Panc1 (cell line): ENCODE data around the gene CYP4F2. TPM values are rescaled to one million over a fixed set of nuclear protein-coding genes. Genes with fewer than 3 reads are reported as not detected.

Experiments
- ATAC-seq: fragments of 200-7000 bp; cut with Tn5 transposase; 2 replicates; pipeline ENCODE4 v1.9.1; 2020; ENCODE audit warnings: mild to moderate bottlenecking, moderate library complexity
- BruUV-seq: library from RNA; stranded (reverse); fragments of 400-500 nt; replicated peaks from 2 replicates; lab custom pipeline; 2021; lab: Mats Ljungman, UMichigan
- CTCF ChIA-PET: fragments of 300-600 bp; sonication (Branson Sonifier 250); formaldehyde crosslinking; loops from one replicate; lab custom pipeline; 2022; ENCODE audit warnings: antibody characterized with exemption; lab: Charles Lee
- POLR2A ChIA-PET: fragments of 300-600 bp; sonication (Branson Sonifier 250); formaldehyde crosslinking; loops from one replicate; lab custom pipeline; 2022; ENCODE audit warnings: antibody characterized with exemption; lab: Charles Lee
- DNase-seq: peaks from one replicate; pipeline ENCODE4 v3.0.0-alpha.2; 2010; ENCODE audit warnings: low read depth, low spot score
- H3K27ac ChIP-seq: 2 replicates; pipeline ENCODE4 v1.5.1; 2011; ENCODE audit warnings: mild to moderate bottlenecking, low read length, inconsistent platforms
- H3K27me3 ChIP-seq: fragments of 200-500 bp; sonication (Bioruptor generic); 2 replicates; pipeline ENCODE4 v1.6.0; 2014; ENCODE audit warnings: low read length, inconsistent platforms; ENCODE audit not compliant: control insufficient read depth, insufficient read depth
- H3K36me3 ChIP-seq: fragments of 200-500 bp; sonication (Bioruptor generic); 2 replicates; pipeline ENCODE4 v1.5.1; 2014; ENCODE audit warnings: inconsistent platforms, mild to moderate bottlenecking, low read length, moderate library complexity; ENCODE audit not compliant: control insufficient read depth, insufficient read depth
- H3K4me1 ChIP-seq: 2 replicates; pipeline ENCODE4 v1.5.1; 2011; ENCODE audit warnings: inconsistent platforms, mild to moderate bottlenecking, low read length, moderate library complexity; ENCODE audit not compliant: control insufficient read depth, insufficient read depth
- H3K4me3 ChIP-seq, 2 experiments: 2 replicates each; pipeline ENCODE4 v1.5.1; 2011 to 2012; ENCODE audit warnings: low read depth in 2 of 2, low read length in 2 of 2, mild to moderate bottlenecking in 2 of 2, inconsistent platforms in 1 of 2, moderate library complexity in 1 of 2
- H3K9me3 ChIP-seq: fragments of 200-500 bp; sonication (Bioruptor generic); 2 replicates; pipeline ENCODE4 v1.5.1; 2014; ENCODE audit warnings: low read depth, mild to moderate bottlenecking, inconsistent platforms, low read length, moderate library complexity; ENCODE audit not compliant: control insufficient read depth, insufficient read depth
- POLR2AphosphoS5 ChIP-seq: IDR thresholded peaks from 2 replicates; pipeline ENCODE4 v1.6.1; 2012; ENCODE audit warnings: mild to moderate bottlenecking, low read depth, low read length, moderate library complexity
- SIN3A ChIP-seq: IDR thresholded peaks from 2 replicates; pipeline ENCODE4 v1.6.1; 2012; ENCODE audit warnings: low read depth, mild to moderate bottlenecking, low read length, moderate library complexity, borderline replicate concordance; ENCODE audit not compliant: insufficient read depth
- TCF7L2 ChIP-seq: IDR thresholded peaks from 2 replicates; pipeline ENCODE4 v1.6.1; 2011; ENCODE audit warnings: mild to moderate bottlenecking, low read depth, low read length, inconsistent platforms
- in situ Hi-C: cut with HindIII; loops from 2 replicates; pipeline ENCODE4 v1.10.0; 2016; ENCODE audit warnings: low sequenced_read_pairs, low pct_unique_long_range_greater_than_20kb
- intact Hi-C: fragments of 100-400 bp; cut with micrococcal nuclease; formaldehyde crosslinking; loops from one replicate; pipeline ENCODE4 v1.10.0; 2022; ENCODE audit not compliant: unreplicated experiment
- total RNA-seq: library from RNA; stranded (reverse); gene quantifications from one replicate; pipeline ENCODE4 v1.2.1, GENCODE V29; 2021; ENCODE audit not compliant: unreplicated experiment
- TF ChIP-seq, protein P1 (sequence below), 2 experiments: IDR thresholded peaks; 2 replicates each; pipeline ENCODE4 v1.6.1; 2011 to 2012; ENCODE audit warnings: low read depth in 2 of 2, control low read depth in 1 of 2, low read length in 1 of 2, mild to moderate bottlenecking in 1 of 2, moderate library complexity in 1 of 2; ENCODE audit not compliant: insufficient read depth in 1 of 2
- TF ChIP-seq, protein P2 (sequence below): fragments of 450-650 bp; IDR thresholded peaks from 2 replicates; pipeline ENCODE4 v1.5.1; 2017; ENCODE audit warnings: mild to moderate bottlenecking

CYP4F2 gene
- total RNA-seq, 1 experiment from 2014 or later = 0.21 TPM

DNA sequence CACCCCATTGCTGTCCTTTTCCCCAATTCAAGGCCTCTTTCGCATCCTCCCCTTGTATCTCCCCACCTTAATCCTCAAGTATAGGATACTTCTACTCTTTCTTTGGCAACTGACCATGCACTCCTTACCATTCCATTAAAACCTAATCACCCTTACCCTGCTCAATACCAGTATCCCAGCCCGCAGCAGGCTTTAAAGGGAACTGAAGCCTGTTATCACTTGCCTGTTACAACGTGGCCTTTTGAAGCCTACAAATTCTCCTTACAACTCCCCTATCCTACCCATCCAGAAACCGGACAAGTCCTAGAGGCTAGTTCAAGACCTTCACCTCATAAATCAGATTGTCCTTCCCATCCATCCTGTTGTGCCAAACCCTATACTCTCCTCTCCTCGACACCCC, 66.2 kb downstream of the CYP4F2 start:
- Histone ChIP-seq H3K4me1 (no peaks in the 10 kb centered on the region), H3K4me3 (no peak overlapping the region), H3K36me3 (no peaks in the 10 kb centered on the region; the same call in 1 of the 2 replicates), H3K9me3 (no peaks in the 10 kb centered on the region), H3K27ac (no peak overlapping the region), H3K27me3 (no peaks in the 10 kb centered on the region)
- intact Hi-C loops = no loop called here
- in situ Hi-C loops = no loop called here
- ChIA-PET CTCF (no interaction called here), POLR2A (no interaction called here)
- ATAC-seq (no peak), DNase-seq (no peak)
- BruUV-seq = no TSS peak
- TF ChIP-seq, protein P1, sequence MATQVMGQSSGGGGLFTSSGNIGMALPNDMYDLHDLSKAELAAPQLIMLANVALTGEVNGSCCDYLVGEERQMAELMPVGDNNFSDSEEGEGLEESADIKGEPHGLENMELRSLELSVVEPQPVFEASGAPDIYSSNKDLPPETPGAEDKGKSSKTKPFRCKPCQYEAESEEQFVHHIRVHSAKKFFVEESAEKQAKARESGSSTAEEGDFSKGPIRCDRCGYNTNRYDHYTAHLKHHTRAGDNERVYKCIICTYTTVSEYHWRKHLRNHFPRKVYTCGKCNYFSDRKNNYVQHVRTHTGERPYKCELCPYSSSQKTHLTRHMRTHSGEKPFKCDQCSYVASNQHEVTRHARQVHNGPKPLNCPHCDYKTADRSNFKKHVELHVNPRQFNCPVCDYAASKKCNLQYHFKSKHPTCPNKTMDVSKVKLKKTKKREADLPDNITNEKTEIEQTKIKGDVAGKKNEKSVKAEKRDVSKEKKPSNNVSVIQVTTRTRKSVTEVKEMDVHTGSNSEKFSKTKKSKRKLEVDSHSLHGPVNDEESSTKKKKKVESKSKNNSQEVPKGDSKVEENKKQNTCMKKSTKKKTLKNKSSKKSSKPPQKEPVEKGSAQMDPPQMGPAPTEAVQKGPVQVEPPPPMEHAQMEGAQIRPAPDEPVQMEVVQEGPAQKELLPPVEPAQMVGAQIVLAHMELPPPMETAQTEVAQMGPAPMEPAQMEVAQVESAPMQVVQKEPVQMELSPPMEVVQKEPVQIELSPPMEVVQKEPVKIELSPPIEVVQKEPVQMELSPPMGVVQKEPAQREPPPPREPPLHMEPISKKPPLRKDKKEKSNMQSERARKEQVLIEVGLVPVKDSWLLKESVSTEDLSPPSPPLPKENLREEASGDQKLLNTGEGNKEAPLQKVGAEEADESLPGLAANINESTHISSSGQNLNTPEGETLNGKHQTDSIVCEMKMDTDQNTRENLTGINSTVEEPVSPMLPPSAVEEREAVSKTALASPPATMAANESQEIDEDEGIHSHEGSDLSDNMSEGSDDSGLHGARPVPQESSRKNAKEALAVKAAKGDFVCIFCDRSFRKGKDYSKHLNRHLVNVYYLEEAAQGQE (IDR thresholded peaks at IDR 0.05; ENCODE audit: insufficient read depth in 1 of 2, low read depth in 2 of 2, low read length in 1 of 2) = no peak
- TF ChIP-seq POLR2AphosphoS5 (no peak), SIN3A (no peak), TCF7L2 (no peak)
- TF ChIP-seq, protein P2, sequence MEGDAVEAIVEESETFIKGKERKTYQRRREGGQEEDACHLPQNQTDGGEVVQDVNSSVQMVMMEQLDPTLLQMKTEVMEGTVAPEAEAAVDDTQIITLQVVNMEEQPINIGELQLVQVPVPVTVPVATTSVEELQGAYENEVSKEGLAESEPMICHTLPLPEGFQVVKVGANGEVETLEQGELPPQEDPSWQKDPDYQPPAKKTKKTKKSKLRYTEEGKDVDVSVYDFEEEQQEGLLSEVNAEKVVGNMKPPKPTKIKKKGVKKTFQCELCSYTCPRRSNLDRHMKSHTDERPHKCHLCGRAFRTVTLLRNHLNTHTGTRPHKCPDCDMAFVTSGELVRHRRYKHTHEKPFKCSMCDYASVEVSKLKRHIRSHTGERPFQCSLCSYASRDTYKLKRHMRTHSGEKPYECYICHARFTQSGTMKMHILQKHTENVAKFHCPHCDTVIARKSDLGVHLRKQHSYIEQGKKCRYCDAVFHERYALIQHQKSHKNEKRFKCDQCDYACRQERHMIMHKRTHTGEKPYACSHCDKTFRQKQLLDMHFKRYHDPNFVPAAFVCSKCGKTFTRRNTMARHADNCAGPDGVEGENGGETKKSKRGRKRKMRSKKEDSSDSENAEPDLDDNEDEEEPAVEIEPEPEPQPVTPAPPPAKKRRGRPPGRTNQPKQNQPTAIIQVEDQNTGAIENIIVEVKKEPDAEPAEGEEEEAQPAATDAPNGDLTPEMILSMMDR = no peak

DNA sequence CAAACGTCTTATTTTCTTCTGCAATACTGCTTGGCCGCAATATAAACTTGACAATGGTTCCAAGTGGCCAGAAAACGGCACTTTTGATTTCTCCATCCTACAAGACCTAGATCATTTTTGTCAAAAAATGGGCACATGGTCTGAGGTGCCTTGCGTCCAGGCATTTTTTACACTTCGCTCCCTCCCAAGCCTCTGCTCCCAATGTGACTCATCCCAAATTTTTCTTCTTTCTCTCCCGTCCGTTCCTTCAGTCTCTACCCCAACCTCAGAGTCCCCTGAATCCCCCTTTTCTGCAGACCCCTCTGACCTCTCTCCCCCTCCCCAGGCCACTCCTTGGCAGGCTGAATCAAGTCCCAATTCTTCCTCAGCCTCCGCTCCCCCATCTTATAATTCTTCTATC, 68.1 kb downstream of the CYP4F2 start:
- Histone ChIP-seq H3K36me3 (no peaks in the 10 kb centered on the region; the same call in 1 of the 2 replicates), H3K9me3 (no peaks in the 10 kb centered on the region), H3K27ac (no peak overlapping the region), H3K27me3 (no peaks in the 10 kb centered on the region), H3K4me3 (no peak overlapping the region), H3K4me1 (no peaks in the 10 kb centered on the region)
- no peak for DNase-seq
- intact Hi-C loops (no loop called here), in situ Hi-C loops (no loop called here)
- ATAC-seq = no peak
- TF ChIP-seq, protein P1 (IDR thresholded peaks at IDR 0.05; ENCODE audit: insufficient read depth in 1 of 2, low read depth in 2 of 2, low read length in 1 of 2) = no peak
- no peak for TF ChIP-seq TCF7L2
- TF ChIP-seq, protein P2 = no peak
- no peak for TF ChIP-seq SIN3A
- no peak for TF ChIP-seq POLR2AphosphoS5
- POLR2A ChIA-PET = no interaction called here
- CTCF ChIA-PET = no interaction called here
- no TSS peak for BruUV-seq
